ENCODE data around the gene CPEB2. TPM values are rescaled to one million over a fixed set of nuclear protein-coding genes. Genes with fewer than 3 reads are reported as not detected.

The CPEB2 gene
- total and polyA plus RNA-seq, 9 of the 15 experiments (the other 6 are each of a cell fraction or from before 2014, with no cell fraction given): 0.39 to 3.0 (median 1.4) TPM

DNA sequence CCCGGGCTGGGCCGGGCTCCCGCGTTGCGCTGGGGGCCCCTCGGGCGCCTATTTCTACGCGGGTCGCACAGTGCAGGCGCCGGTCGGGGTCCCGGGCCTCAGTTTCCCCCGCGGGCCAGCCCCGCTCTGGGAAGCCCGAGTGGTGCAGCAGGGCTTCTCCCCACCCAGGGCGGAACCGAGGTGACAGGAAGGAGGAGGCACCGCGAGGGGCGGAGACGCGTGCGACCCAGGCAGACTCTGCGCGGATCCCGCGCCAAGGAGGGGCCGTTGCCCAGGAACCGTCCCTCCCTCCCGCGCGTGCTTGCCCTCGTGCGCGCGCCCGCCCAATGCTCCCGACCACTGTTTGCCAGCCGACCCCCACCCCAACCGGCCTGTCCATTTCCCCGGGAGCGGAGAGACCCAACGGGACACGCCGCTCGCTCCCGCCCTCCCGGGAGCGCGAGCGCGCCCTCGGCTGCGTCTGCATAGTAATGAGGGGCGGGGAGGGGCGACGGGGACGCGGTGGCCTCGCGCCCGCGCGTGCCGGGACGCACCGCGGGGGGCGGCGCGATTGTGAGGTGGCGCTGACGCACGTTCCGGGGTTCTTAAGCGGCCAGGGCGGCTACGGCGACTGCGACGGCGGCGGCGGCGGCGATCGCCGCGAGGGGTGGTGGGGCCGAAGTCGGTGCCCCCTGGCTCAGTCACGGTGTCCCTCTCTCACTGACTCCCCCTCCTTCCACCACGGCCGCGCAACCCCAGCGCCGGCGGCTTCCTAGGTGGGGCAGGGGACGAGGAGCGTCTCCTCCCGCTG, at the start of gene CPEB2 (continued):
- TF ChIP-seq, protein P1, sequence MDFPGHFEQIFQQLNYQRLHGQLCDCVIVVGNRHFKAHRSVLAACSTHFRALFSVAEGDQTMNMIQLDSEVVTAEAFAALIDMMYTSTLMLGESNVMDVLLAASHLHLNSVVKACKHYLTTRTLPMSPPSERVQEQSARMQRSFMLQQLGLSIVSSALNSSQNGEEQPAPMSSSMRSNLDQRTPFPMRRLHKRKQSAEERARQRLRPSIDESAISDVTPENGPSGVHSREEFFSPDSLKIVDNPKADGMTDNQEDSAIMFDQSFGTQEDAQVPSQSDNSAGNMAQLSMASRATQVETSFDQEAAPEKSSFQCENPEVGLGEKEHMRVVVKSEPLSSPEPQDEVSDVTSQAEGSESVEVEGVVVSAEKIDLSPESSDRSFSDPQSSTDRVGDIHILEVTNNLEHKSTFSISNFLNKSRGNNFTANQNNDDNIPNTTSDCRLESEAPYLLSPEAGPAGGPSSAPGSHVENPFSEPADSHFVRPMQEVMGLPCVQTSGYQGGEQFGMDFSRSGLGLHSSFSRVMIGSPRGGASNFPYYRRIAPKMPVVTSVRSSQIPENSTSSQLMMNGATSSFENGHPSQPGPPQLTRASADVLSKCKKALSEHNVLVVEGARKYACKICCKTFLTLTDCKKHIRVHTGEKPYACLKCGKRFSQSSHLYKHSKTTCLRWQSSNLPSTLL (IDR thresholded peaks at IDR 0.05): no peak
- TF ChIP-seq HNRNPUL1 (IDR thresholded peaks at IDR 0.05; ENCODE audit: low read length) (no peak), ZNF253 (CRISPR knock-in tag; conservative IDR thresholded peaks at IDR 0.05) (no peak), HCFC1 (IDR thresholded peaks at IDR 0.05; ENCODE audit: low read depth, low read length) (no peak; the same call in 1 of the 2 replicates), TBL1XR1 (IDR thresholded peaks at IDR 0.05; ENCODE audit: low read length in 2 of 2) (no peak), TBP (optimal IDR thresholded peaks at IDR 0.05; ENCODE audit: low read depth, low read length) (peak; percentile 90), ATF2 (CRISPR knock-in tag; IDR thresholded peaks at IDR 0.05) (no peak), ZNF165 (CRISPR knock-in tag; IDR thresholded peaks at IDR 0.05; ENCODE audit: borderline replicate concordance) (no peak), RBBP5 (IDR thresholded peaks at IDR 0.05; ENCODE audit: borderline replicate concordance, insufficient read depth, low read length, poor library complexity, severe bottlenecking) (no peak), STAG1 (CRISPR knock-in tag; IDR thresholded peaks at IDR 0.05; ENCODE audit: borderline replicate concordance) (no peak), NBN (IDR thresholded peaks at IDR 0.05; ENCODE audit: low read depth) (no peak), ZNF77 (CRISPR knock-in tag; IDR thresholded peaks at IDR 0.05) (no peak), ZNF263 (CRISPR knock-in tag; IDR thresholded peaks at IDR 0.05; ENCODE audit: borderline replicate concordance) (peak; percentile 17; the same call in 1 of the 2 replicates), KLF16 (IDR thresholded peaks at IDR 0.05) (no peak), STAT6 (CRISPR knock-in tag; IDR thresholded peaks at IDR 0.05) (no peak)
- TF ChIP-seq, protein P2, sequence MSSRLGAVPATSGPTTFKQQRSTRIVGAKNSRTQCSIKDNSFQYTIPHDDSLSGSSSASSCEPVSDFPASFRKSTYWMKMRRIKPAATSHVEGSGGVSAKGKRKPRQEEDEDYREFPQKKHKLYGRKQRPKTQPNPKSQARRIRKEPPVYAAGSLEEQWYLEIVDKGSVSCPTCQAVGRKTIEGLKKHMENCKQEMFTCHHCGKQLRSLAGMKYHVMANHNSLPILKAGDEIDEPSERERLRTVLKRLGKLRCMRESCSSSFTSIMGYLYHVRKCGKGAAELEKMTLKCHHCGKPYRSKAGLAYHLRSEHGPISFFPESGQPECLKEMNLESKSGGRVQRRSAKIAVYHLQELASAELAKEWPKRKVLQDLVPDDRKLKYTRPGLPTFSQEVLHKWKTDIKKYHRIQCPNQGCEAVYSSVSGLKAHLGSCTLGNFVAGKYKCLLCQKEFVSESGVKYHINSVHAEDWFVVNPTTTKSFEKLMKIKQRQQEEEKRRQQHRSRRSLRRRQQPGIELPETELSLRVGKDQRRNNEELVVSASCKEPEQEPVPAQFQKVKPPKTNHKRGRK (tag; IDR thresholded peaks at IDR 0.05): no peak
- TF ChIP-seq, protein P3, sequence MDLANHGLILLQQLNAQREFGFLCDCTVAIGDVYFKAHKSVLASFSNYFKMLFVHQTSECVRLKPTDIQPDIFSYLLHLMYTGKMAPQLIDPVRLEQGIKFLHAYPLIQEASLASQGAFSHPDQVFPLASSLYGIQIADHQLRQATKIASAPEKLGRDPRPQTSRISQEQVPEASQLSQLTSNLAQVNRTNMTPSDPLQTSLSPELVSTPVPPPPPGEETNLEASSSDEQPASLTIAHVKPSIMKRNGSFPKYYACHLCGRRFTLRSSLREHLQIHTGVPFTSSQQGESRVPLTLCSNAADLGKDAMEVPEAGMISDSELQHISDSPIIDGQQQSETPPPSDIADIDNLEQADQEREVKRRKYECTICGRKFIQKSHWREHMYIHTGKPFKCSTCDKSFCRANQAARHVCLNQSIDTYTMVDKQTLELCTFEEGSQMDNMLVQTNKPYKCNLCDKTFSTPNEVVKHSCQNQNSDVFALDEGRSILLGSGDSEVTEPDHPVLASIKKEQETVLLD (IDR thresholded peaks at IDR 0.05): no peak
- TF ChIP-seq, protein P4, sequence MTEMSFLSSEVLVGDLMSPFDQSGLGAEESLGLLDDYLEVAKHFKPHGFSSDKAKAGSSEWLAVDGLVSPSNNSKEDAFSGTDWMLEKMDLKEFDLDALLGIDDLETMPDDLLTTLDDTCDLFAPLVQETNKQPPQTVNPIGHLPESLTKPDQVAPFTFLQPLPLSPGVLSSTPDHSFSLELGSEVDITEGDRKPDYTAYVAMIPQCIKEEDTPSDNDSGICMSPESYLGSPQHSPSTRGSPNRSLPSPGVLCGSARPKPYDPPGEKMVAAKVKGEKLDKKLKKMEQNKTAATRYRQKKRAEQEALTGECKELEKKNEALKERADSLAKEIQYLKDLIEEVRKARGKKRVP (CRISPR knock-in tag; IDR thresholded peaks at IDR 0.05): no peak
